SH-SY5Y (cell line): Measurements from ENCODE around the gene ELMO1.

Source experiments
- GATA2 ChIP-seq: IDR thresholded peaks from 2 replicates; pipeline ENCODE4 v1.6.1; 2011; ENCODE audit warnings: mild to moderate bottlenecking, low read depth, low read length
- GATA3 ChIP-seq: IDR thresholded peaks from 2 replicates; pipeline ENCODE4 v1.6.1; 2011; ENCODE audit warnings: low read depth, mild to moderate bottlenecking, low read length, moderate library complexity

- TF ChIP-seq GATA3 (no peak), GATA2 (no peak)
Observed at GRCh38 chr7:37435156-37435855, 13.4 kb downstream of the ELMO1 start.
